HG02973 (cell line): Measurements from ENCODE around the gene PLEKHM3.
"Not testable (repeated sequence)": the region's sequence is repeated elsewhere in the genome, so short reads cannot be mapped to it uniquely, and the experiment has no call there.

Source experiments
- ATAC-seq: cut with Tn5 transposase; IDR thresholded peaks from one replicate; pipeline ENCODE4 v1.9.1; 2021; ENCODE audit warnings: moderate library complexity; ENCODE audit not compliant: unreplicated experiment

The PLEKHM3 gene

GRCh38 chr2:207831584-207832248 is 193.6 kb downstream of the PLEKHM3 start:
- no peak for ATAC-seq

- no peak for ATAC-seq
These were observed 194.4 kb downstream of the PLEKHM3 start for GRCh38 chr2:207830778-207831438.

DNA sequence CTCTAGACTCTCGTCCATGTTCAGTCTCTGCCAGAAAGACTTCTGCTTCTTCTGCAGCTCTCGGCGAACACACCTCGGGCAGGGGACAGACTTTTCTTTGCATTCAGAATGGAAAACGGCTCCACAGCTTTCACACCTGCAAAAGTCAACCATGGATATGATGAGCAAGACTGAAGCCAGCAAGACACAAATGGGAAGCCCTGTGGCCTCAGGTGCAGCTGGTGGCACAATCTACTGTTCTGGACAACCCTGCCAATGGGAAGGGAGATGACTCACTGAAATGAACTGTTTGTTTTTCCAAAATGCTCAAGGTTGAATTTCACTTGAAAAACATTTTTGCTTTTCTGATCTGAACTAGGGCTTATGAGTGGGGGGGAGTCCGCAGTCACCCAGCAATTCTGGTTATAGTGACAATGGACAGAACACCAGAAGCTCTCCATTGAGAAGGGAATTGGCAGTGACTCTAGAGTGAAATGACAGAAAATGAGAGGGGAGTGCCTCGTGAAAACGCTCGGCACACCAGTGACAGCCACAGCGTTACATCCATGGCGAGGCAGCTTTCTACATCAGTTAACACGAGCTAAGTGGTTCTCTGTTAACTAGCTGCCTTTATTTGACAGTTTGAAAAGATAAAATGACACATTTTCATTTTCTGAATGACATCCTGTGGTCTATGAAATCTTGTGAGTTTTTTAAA is 196.8 kb downstream of the PLEKHM3 start:
- ATAC-seq, result no peak

- no peak for ATAC-seq
These were observed 199.3 kb downstream of the PLEKHM3 start for GRCh38 chr2:207825978-207826377.

DNA sequence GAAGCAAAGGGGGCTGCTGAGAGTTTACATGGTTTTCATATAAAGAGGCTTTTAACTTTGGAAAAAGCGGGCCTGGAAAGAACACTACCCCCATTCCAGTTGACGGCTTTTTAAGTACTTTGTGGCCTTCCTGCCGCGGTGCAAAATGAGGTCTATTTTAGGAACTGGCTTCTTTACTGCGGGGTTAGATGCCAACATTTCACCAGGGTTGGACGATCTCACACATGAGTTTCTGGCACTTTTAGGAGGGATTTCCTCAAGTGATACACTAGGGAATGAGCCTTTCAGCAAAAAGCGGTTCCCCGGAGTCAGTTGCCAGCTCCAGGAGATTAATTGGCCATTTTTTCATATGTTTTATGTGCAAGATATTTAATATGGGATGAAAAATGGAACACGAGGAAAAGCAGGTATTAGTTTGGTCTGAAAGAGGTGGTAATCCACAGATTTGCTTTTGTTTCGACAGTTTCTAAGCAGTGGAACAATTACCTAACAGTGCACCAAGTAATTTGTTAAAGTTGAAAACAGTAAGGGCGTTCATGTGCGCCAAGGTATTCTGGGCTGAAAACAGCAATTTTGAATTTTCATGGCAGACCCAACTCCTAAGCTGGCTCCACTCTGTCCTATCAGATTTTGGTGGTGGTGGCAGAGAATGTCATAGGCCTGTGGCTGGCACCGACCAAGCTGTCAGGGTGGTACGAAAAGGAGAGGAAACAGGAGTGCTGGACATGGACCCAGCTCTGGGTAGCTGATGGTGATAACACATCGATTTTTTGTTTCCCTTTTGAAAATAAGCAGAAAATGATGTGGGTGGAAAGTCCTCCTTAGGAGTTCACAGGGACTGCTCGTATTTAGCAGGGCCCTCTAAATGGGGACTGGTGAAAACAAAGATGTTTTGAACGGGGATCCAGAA is 200.0 kb downstream of the PLEKHM3 start:
- no peak for ATAC-seq

DNA sequence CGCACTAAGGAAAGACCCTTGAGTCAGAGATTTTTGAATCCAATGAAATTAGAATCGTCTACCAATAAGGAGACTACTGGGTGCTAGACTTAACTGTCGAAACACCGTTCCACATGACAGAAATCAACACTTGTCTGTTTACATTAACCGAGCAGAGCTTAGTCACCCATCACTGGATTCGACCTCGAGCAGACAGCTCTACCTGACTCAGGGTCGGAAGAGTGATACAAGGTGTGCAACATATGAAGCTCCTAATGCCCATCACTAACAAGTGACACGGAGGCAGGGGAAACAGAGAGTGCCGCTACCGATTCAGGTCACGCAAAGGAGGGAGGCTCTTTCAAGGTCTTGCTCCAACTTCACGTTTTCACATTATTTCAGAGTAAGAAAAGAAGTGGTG is 201.5 kb downstream of the PLEKHM3 start:
- no peak for ATAC-seq

DNA sequence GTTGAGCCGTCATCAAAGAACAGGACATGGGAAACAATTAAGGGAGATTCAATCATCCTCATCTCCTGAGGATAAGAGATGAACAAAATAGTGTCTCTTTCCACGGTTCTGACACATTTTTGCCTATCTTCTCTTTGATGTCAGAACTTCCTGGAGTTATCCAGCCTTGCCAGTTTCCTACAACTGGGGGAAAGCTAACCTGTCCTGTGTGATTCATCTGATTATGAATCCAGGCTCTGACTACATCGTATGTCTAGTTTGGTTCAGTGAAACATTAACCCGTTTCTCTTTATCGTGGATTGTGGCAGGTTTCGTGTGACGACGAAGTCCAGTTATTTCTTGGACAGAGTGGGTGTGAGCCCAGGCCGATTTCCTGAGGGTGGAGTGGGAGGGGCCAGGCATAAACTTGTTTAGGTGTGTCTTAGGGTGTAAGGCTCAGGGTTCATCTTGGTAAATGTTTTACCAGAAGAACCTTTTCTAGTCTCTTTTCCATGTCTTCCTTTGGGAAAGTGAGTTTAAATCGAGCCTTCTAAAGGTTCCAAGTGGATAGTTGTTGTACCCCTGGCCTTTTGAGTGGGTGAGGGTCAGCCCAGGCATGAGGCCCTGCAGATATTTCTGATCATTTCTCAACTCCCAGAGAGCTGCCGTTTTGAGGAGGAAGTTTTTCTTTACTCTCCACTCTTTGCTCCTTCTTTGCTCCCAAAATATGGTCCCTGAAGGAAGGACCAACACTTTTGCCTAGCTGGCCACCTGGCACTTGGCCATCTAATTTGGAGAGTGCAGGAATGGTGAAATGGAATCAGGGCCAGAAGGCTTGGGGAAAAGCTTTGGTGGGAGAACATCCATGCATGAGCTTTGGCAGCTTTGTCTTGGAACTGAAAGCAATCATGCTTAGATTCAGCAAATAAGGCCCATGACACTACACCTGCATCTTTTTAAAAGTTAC is 205.2 kb downstream of the PLEKHM3 start:
- ATAC-seq, result no peak

DNA sequence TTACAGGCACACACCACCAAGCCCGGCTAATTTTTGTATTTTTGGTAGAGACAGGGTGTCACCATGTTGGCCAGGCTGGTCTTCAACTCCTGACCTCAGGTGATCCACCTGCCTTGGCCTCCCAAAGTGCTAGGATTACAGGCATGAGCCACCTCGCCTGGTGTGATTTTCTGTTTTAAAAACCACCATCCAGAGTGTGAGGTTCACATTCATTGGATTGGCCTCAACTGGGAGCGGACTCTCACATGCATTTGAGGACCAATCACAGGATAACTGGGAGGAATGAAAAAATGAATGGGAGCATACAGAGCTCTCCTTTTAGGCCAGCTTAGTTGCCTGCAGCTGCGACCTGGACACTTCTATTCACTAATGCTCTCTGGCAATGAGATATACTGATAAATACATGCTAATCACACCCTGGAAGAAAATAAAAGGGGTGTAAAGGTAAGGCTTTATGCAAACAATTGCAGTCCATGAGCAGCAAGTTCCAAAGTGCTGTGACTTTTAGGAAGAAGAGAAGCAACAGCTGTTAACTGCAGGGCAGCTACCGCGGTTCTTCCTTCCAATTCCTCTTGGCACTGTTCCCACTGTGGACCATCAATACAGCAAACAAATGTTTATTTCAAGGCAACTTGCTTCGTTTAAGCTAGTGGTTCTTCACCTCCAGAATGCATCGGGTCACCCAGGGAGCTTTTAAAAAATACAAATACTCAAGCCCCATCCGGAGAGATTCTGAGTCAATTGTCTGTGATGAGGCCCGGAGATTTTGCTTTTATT is 206.1 kb downstream of the PLEKHM3 start:
- no peak for ATAC-seq

DNA sequence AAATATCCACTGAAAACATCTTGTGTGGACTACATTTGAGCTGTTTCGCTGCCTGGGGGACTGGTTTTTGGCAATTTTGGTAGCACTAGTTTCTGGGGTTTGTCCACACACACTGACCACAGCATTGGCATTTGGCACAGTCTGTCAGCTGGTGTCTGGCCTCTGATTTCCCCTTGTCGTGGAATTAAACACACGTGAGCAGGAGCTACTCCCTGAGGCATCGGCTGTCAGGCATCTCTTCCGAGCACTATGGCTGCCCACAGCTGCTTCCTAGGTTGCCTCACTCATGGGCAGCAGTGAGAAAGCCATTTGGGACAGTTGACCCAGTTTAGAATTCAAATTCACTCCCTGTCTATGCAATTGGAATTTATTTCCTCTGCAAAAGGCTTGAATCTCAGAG is 208.8 kb downstream of the PLEKHM3 start:
- no peak for ATAC-seq

DNA sequence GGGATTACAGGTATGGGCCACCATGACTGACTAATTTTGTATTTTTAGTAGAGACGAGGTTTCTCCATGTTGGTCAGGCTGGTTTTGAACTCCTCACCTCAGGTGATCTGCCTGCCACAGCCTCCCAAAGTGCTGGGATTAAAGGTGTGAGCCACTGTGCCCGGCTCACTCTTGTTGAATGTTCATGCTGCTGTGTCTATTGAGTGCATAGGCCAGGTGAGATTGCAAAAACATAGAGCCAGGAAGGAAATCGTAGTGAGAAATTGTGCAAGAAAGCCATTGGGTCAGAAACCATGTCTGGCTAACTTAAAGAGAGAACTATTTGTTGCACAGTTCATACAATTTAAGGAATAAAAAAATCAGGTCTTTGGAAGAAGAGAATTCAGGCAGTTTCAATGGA is 210.1 kb downstream of the PLEKHM3 start:
- no peak for ATAC-seq

- no peak for ATAC-seq
These were observed 211.4 kb downstream of the PLEKHM3 start for GRCh38 chr2:207813942-207814341.

- no peak for ATAC-seq
These were observed 212.0 kb downstream of the PLEKHM3 start for GRCh38 chr2:207813221-207813916.

DNA sequence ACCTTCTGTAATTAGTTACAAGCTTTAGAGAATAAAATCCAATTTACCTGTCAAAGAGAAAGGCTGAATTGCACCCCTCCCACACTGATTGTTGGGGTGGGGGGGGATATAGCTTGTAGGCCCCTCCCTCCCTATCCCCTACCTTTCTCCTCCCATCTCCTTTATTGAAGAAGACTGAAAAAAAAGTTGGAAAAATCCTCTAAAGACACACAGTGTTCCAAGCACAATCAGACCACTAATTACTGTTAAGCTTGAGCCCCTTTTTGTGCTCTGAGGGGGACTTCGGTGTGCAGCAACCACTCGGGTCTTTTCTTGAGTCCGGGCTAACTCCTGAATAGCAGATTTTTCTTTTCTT is 212.6 kb downstream of the PLEKHM3 start:
- ATAC-seq, result no peak

DNA sequence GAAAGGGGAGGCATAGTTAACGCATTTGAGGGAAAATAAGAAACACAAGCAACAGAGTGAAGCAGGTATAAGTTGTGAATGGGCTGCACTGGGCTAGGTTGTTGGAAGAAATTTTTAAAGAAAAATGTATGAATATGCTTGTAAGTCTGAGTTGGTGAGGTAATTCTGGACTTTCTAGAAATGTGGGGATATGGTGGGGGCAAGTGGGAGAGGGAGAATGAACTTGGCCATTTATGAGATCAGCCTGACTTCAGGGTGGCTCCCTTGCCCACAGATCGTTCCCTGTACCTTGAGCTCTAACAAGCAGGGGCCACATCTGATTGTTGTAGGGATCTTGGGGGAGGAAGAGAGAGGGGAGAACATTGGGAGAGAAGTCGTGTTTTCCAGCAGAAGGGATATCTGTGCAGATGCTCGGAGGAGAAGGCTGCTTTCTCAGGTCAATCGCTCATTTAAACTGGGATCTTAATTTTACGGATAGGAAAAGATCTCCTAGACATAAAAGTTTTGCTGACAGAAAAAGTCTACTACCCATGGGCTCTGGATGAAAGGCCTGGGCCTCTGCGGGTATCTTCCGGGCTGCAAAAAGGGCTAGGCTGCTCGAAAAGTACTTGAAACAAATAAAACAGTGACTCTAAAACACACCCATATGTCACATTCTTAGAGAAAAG is 213.1 kb downstream of the PLEKHM3 start:
- no peak for ATAC-seq

- not testable (repeated sequence) for ATAC-seq
These were observed 213.7 kb downstream of the PLEKHM3 start for GRCh38 chr2:207811658-207812057.

- ATAC-seq, result no peak
These were observed 215.0 kb downstream of the PLEKHM3 start for GRCh38 chr2:207810200-207810788.

GRCh38 chr2:207808119-207808518 is 217.2 kb downstream of the PLEKHM3 start:
- ATAC-seq, result no peak

DNA sequence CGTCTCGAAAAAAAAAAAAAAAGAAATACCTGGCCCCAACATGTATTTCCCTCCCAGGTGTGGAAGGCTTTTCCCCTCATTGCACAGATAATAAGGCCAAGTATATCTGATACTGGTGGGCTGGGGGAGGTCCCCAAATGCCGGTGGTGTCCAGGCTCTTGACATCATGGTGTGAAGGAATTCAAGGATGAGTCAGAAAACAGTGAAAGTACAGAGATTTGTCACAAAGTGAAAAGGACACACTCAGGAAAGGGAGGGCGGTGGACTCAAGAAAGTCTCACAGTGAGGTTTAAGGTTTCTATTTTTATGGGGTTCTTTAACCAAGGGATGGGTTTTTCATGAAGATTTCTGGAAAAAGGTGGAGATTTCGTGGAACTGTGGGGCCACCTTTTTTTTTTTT is 217.8 kb downstream of the PLEKHM3 start:
- peak; percentile 66 for ATAC-seq
